Omental fat pad (tissue), 4 donors: Measurements from ENCODE around the gene ARHGAP5. TPM values are rescaled to one million over a fixed set of nuclear protein-coding genes. Genes with fewer than 3 reads are reported as not detected.
"Not testable (repeated sequence)": the region's sequence is repeated elsewhere in the genome, so short reads cannot be mapped to it uniquely, and the experiment has no call there.

Experiments used
- ATAC-seq: fragments of 150-250 bp; one replicate; pipeline ENCODE4 v1.9.1; 2016; ENCODE audit warnings: mild to moderate bottlenecking, moderate library complexity; ENCODE audit not compliant: low FRiP score
- DNase-seq: peaks from one replicate; pipeline ENCODE4 v3.0.0-alpha.2; 2019; ENCODE audit warnings: low spot score
- total RNA-seq, 4 donors: library from RNA; depleted of rRNA; stranded (reverse); fragments of >200 nt; gene quantifications; one replicate each; pipeline ENCODE4 v1.1.0, GENCODE V29; 2016
- TF ChIP-seq, protein P1 (sequence below), 3 donors: fragments of 450-650 bp; IDR thresholded peaks; one replicate each; pipeline ENCODE4 v1.5.1; 2016 to 2017; ENCODE audit warnings: antibody characterized with exemption in 3 of 3, mild to moderate bottlenecking in 3 of 3, moderate library complexity in 2 of 3

The ARHGAP5 gene
- total RNA-seq, 4 donors from 2014 or later: 116 to 125 (median 121) TPM

DNA sequence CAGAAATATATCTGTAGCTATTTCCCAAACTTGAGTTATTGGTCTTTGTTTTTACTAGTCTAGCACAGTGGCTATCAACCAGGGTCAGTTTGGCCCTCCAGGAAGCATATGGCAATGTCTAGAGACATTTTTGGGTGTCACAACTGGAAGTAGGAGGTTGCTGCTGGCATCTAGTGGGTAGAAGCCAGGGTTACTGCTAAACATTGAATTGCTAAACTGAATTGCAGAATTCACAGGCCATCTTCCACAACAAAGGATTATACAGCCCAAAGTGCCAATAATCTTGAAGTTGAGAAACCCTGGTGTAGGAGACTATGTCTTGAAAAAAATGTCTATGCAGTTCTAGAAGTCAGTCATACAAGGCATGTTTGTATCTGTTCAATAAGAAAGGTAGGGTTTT is 27.7 kb downstream of the ARHGAP5 start:
- DNase-seq: no peak
- ATAC-seq: no peak

DNA sequence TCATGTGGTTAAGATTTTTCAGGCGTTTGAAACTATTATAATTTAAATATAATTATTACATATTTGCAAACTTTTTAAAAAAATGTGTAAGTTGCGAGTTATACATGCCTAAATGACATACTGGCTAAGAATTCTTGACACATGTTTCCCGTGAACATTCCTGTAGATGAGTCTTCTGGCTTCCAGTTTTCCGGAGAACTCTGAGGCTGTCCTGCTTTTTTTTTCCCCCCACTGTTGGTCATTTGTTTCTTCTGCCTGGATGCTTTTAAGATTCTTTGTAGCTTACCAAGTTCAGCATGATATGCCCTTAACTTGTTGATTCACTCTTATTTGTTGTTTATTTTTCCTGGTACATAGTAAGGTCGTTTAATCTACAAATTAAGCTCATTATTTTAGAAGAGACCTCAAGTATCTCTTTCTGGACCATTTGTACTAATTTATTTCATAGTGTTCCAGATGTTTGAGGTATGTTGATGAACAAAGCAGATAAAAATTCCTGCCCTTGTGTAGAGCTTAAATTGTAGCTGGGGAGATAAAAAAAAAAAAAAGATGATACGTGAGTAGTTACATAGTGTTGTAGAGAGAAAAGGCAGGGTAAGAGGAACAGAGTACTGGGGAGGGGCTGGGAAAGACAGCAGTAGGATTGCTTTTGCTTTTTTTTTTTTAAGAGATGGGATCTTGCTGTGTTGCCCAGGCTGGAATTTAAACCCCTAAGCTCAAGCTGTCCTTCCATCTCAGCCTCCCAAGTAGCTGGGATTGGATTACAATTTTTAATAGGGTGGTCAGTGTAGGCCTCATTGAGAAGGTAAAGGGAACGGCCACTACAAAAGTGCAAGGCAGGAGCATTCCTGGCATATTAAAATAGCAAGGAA is 32.8 kb downstream of the ARHGAP5 start:
- ATAC-seq (no peak), DNase-seq (no peak)
- TF ChIP-seq, protein P1, sequence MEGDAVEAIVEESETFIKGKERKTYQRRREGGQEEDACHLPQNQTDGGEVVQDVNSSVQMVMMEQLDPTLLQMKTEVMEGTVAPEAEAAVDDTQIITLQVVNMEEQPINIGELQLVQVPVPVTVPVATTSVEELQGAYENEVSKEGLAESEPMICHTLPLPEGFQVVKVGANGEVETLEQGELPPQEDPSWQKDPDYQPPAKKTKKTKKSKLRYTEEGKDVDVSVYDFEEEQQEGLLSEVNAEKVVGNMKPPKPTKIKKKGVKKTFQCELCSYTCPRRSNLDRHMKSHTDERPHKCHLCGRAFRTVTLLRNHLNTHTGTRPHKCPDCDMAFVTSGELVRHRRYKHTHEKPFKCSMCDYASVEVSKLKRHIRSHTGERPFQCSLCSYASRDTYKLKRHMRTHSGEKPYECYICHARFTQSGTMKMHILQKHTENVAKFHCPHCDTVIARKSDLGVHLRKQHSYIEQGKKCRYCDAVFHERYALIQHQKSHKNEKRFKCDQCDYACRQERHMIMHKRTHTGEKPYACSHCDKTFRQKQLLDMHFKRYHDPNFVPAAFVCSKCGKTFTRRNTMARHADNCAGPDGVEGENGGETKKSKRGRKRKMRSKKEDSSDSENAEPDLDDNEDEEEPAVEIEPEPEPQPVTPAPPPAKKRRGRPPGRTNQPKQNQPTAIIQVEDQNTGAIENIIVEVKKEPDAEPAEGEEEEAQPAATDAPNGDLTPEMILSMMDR (IDR thresholded peaks at IDR 0.05): no peak

More for the DNA sequence above, 27.7 kb downstream of the ARHGAP5 start:
- TF ChIP-seq, protein P1 (IDR thresholded peaks at IDR 0.05): no peak

DNA sequence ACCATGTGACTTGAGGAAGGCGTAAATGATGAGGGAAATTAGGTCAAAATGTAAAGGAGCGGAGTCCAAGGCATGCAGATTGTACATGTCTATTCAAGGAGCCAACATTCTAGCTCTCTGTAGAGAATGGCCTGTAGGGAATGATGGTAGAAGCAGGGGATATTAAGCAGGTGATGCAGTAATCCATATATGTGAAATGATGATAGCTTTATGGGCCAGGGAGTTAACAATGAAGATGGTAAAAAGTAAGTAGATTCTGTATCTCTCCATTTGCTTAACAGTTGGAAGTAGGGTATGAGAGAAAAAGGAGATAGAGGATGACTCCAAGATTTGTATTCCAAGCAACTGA is 33.4 kb downstream of the ARHGAP5 start:
- TF ChIP-seq, protein P1 (IDR thresholded peaks at IDR 0.05): no peak
- no peak for ATAC-seq
- DNase-seq: no peak

DNA sequence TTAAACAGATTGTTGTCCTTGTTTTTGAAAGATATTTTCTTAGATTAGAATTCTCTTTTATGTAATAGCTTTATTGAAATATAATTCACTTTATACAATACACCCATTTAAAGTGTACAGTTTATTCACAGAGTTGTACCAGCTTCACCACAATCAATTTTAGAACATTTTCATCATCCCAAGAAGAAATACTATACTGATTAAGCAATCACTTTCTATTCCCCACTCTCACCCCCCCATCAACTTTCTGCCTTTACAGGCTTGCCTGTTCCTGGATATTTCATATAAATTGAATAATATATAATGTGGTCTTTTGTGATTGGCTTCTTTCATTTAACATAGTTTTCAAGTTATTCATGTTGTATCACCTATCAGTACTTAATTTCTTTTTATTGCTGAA is 44.4 kb downstream of the ARHGAP5 start:
- TF ChIP-seq, protein P1 (IDR thresholded peaks at IDR 0.05): no peak
- ATAC-seq (no peak), DNase-seq (no peak)

DNA sequence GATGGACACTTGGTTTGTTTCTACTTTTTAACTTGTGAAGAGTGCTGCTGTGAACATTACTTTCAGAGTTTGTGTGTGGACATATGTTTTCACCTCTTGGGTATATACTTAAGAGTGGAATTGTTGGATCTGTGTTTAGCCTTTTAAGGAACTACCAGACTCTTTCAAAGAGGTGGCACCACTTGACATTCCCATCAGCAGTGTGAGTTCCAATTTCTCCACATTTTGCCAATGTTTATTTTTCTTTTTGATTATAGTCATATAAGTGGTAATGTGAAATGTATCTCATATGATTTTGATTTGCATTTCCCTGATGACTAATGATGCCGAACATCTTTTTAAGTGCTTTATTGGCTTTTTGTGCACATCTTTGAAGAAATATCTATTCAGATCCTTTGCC is 44.8 kb downstream of the ARHGAP5 start:
- ATAC-seq (no peak), DNase-seq (no peak)
- TF ChIP-seq, protein P1 (IDR thresholded peaks at IDR 0.05): no peak

DNA sequence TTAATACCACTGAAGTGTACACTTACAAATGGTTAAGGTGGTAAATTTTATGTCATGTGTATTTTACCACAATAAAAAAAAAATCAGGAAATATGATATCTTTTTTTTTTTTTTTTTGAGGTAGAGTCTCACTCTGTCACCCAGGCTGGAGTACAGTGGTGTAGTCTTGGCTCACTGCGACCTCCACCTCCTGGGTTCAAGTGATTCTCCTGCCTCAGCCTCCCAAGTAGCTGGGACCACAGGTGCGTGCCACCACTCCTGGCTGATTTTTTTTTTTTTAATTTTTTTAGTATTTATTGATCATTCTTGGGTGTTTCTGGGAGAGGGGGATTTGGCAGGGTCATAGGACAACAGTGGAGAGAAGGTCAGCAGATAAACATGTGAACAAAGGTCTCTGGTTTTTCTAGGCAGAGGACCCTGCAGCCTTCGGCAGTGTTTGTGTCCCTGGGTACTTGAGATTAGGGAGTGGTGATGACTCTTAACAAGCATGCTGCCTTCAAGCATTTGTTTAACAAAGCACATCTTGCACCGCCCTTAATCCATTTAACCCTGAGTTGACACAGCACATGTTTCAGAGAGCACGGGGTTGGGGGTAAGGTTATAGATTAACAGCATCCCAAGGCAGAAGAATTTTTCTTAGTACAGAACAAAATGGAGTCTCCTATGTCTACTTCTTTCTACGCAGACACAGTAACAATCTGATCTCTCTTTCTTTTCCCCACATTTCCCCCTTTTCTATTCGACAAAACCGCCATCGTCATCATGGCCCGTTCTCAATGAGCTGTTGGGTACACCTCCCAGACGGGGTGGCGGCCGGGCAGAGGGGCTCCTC is 50.0 kb downstream of the ARHGAP5 start:
- DNase-seq, ATAC-seq: not testable (repeated sequence)

DNA sequence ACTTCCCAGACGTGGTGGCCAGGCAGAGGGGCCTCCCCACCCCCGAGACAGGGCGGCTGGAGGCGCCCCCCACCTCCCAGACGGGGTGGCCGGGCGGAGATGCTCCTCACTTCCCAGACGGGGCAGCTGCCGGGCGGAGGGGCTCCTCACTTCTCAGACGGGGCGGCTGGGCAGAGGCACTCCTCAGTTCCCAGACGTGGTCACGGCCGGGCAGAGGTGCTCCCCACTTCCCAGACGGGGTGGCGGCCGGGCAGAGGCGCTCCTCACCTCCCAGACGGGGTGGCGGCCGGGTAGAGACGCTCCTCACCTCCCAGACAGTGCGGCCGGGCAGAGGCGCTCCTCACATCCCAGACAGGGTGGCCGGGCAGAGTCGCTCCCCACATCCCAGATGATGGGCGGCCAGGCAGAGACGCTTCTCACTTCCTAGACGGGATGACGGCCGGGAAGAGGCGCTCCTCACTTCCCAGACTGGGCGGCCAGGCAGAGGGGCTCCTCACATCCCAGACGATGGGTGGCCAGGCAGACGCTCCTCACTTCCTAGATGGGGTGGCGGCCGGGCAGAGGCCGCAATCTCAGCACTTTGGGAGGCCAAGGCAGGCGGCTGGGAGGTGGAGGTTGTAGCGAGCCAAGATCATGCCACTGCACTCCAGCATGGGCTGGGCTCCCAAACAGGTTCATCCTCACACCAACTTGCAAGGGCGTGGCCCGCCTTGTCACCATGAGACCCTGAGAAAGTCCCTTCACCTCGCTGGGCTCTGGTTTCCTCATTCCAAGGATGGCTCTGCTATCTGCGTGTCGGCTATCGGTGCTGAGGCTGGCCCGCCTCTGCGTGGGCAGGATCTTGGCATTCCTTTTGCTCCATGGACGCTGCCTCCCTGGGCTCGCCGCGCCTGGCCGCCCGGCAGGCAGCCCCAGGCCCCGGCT is 50.9 kb downstream of the ARHGAP5 start:
- not testable (repeated sequence) for DNase-seq, ATAC-seq
